Naive thymus-derived CD4-positive, alpha-beta T cell (primary cell): ENCODE measurements around the gene ASXL1. TPM values are rescaled to one million over a fixed set of nuclear protein-coding genes. Genes with fewer than 3 reads are reported as not detected.

ENCODE experiments used
- ATAC-seq: fragments of 150-1000 bp; cut with Tn5 transposase; 2 replicates; pipeline ENCODE4 v1.10.0; 2021; ENCODE audit warnings: mild to moderate bottlenecking, moderate library complexity
- CTCF ChIA-PET: fragments of 350-600 bp; sonication (Branson Sonifier 250); formaldehyde crosslinking; loops from one replicate; lab custom pipeline; 2021; ENCODE audit warnings: antibody characterized with exemption; lab: Charles Lee
- POLR2A ChIA-PET: fragments of 350-600 bp; sonication (Branson Sonifier 250); formaldehyde crosslinking; loops from one replicate; lab custom pipeline; 2021; ENCODE audit warnings: antibody characterized with exemption, inconsistent platforms; lab: Charles Lee
- DNase-seq, 9 donors: peaks; one replicate each; pipeline versions ENCODE4 v3.0.0 to v3.0.0-alpha.2; 2020 to 2022; ENCODE audit warnings: mixed read lengths in 1 of 9
- H3K27ac ChIP-seq: one replicate; pipeline ENCODE4 v1.7.0; 2013; ENCODE audit warnings: mild to moderate bottlenecking, low read depth, low read length, moderate library complexity
- H3K27me3 ChIP-seq, 2 donors: one replicate each; pipeline ENCODE4 v1.7.0; 2013; ENCODE audit warnings: low read length in 2 of 2, mild to moderate bottlenecking in 2 of 2, moderate library complexity in 2 of 2; ENCODE audit not compliant: control insufficient read depth in 2 of 2, insufficient read depth in 2 of 2
- H3K36me3 ChIP-seq, 3 experiments: 1 replicate in 2 of 3; 2 replicates in 1 of 3; pipeline ENCODE4 v1.7.0; 2013; ENCODE audit warnings: low read length in 3 of 3, mild to moderate bottlenecking in 3 of 3, moderate library complexity in 1 of 3; ENCODE audit not compliant: insufficient read depth in 3 of 3, control insufficient read depth in 2 of 3
- H3K4me1 ChIP-seq, 2 donors: one replicate each; pipeline ENCODE4 v1.7.0; 2013; ENCODE audit warnings: low read length in 2 of 2, mild to moderate bottlenecking in 2 of 2, moderate library complexity in 1 of 2; ENCODE audit not compliant: control insufficient read depth in 2 of 2, insufficient read depth in 2 of 2
- H3K4me3 ChIP-seq: 2 replicates; pipeline ENCODE4 v1.7.0; 2013; ENCODE audit warnings: mild to moderate bottlenecking, low read length
- H3K9me3 ChIP-seq, 3 experiments: 1 replicate in 2 of 3; 2 replicates in 1 of 3; pipeline ENCODE4 v1.7.0; 2013; ENCODE audit warnings: low read length in 3 of 3; ENCODE audit not compliant: control insufficient read depth in 2 of 3
- H3K27ac Mint-ChIP-seq, 9 donors: one replicate each; pipeline ENCODE4 v1.8.0; 2020 to 2022; ENCODE audit warnings: mixed read lengths in 9 of 9, mild to moderate bottlenecking in 8 of 9, moderate library complexity in 5 of 9, inconsistent platforms in 2 of 9
- H3K27me3 Mint-ChIP-seq, 5 donors: one replicate each; pipeline ENCODE4 v1.8.0; 2021 to 2022; ENCODE audit warnings: mixed read lengths in 5 of 5, mild to moderate bottlenecking in 1 of 5
- H3K36me3 Mint-ChIP-seq, 5 donors: one replicate each; pipeline ENCODE4 v1.8.0; 2020 to 2022; ENCODE audit warnings: mixed read lengths in 5 of 5, mild to moderate bottlenecking in 3 of 5, inconsistent platforms in 1 of 5
- H3K4me1 Mint-ChIP-seq, 7 donors: one replicate each; pipeline ENCODE4 v1.8.0; 2020 to 2022; ENCODE audit warnings: mixed read lengths in 7 of 7, mild to moderate bottlenecking in 3 of 7, inconsistent platforms in 1 of 7
- H3K4me3 Mint-ChIP-seq, 10 donors: one replicate each; pipeline ENCODE4 v1.8.0; 2020 to 2022; ENCODE audit warnings: mild to moderate bottlenecking in 10 of 10, mixed read lengths in 10 of 10, moderate library complexity in 6 of 10, inconsistent platforms in 2 of 10
- H3K9me3 Mint-ChIP-seq, 11 donors: one replicate each; pipeline ENCODE4 v1.8.0; 2020 to 2022; ENCODE audit warnings: mixed read lengths in 11 of 11, mild to moderate bottlenecking in 4 of 11, inconsistent platforms in 1 of 11, moderate library complexity in 1 of 11
- intact Hi-C, 2 donors: fragments of 100-400 bp; cut with micrococcal nuclease; formaldehyde crosslinking; loops; one replicate each; pipeline ENCODE4 v1.15.1; 2023
- polyA plus RNA-seq, 2 donors: library from polyadenylated mRNA; unstranded; fragments of 300-500 nt; fragmentation: Illumina TruSeq; gene quantifications; one replicate each; pipeline ENCODE4 v1.2.3, GENCODE V29; 2021
- total RNA-seq, 6 experiments: library from RNA in 5 of 6; stranded (reverse) in 5 of 6; gene quantifications; 1 replicate in 5 of 6; 2 replicates in 1 of 6; pipeline ENCODE4 v1.2.3 and lab custom pipeline; 2021 to 2026

Gene ASXL1
- total and polyA plus RNA-seq, 7 experiments from 2014 or later, result 14.7 to 200 (median 147) TPM

- intact Hi-C loops, result loop anchor here (5.0 kb wide), 2 partner anchors 50 to 210 kb away; partner anchors contain the start of gene KIF3B (in 1 of the 2)
- Mint-ChIP-seq H3K36me3 (peaks cover 4 to 37% (median 29%) of the 10 kb centered on the region in 5 donors), H3K4me3 (no peak overlapping the region), H3K27ac (peak overlapping the region in 8 of 9 donors; percentile 56 to 98 (median 86)), H3K9me3 (peaks cover 0 to 8% (median 0%) of the 10 kb centered on the region in 11 donors), H3K4me1 (peaks cover 18 to 59% (median 45%) of the 10 kb centered on the region in 7 donors), H3K27me3 (peaks cover 0 to 5% (median 0%) of the 10 kb centered on the region in 5 donors)
- ChIA-PET CTCF (no interaction called here), POLR2A (interaction anchor here (1.2 to 1.5 kb wide), 2 partner anchors 10 to 22 kb away, joined by 4 read pairs; no protein-coding TSS in a partner anchor)
- Histone ChIP-seq H3K4me1 (peaks cover 8 to 14% of the 10 kb centered on the region in 2 donors), H3K27me3 (no peaks in the 10 kb centered on the region), H3K36me3 (peaks cover 0 to 14% (median 0%) of the 10 kb centered on the region in 3 experiments), H3K27ac (no peak overlapping the region), H3K4me3 (no peak overlapping the region), H3K9me3 (no peaks in the 10 kb centered on the region)
- DNase-seq, result no peak
- ATAC-seq, result no peak
These were observed 129.2 kb downstream of the ASXL1 start for GRCh38 chr20:32487381-32487780.

- Mint-ChIP-seq H3K36me3 (peaks cover 4 to 43% (median 32%) of the 10 kb centered on the region in 5 donors), H3K9me3 (peaks cover 0 to 8% (median 0%) of the 10 kb centered on the region in 11 donors), H3K27me3 (peaks cover 0 to 3% (median 0%) of the 10 kb centered on the region in 5 donors), H3K4me3 (no peak overlapping the region), H3K27ac (peak overlapping the region in 8 of 9 donors; percentile 56 to 98 (median 82)), H3K4me1 (peaks cover 18 to 67% (median 51%) of the 10 kb centered on the region in 7 donors)
- no peak for DNase-seq
- peaks cover 0 to 22% (median 0%) of the 10 kb centered on the region in 3 experiments for H3K36me3 ChIP-seq
- intact Hi-C loops, result loop anchor here (5.0 kb wide), 2 partner anchors 49 to 211 kb away; partner anchors contain the start of gene KIF3B (in 1 of the 2)
- H3K27ac ChIP-seq, result peak overlapping the region; percentile 5
- H3K4me3 ChIP-seq, result no peak overlapping the region
- no peaks in the 10 kb centered on the region for H3K9me3 ChIP-seq
- H3K27me3 ChIP-seq, result no peaks in the 10 kb centered on the region
- CTCF ChIA-PET, result no interaction called here
- ATAC-seq, result no peak
- POLR2A ChIA-PET, result interaction anchor here (1.2 kb wide), 1 partner anchor 21 kb away, joined by 4 read pairs; no protein-coding TSS in a partner anchor
- peaks cover 8 to 13% of the 10 kb centered on the region in 2 donors for H3K4me1 ChIP-seq
These were observed 130.1 kb downstream of the ASXL1 start for GRCh38 chr20:32488066-32488838.

Other genes with a start within 250 kb of the ASXL1 start
- gene TM9SF4, start 248.6 kb upstream of the ASXL1 start, total RNA-seq, result 10 to 100 TPM; 35.2 to 61.0 (median 41.5) TPM
- 10 to 100 TPM; 31.2 to 48.0 TPM for gene TM9SF4, start 248.6 kb upstream of the ASXL1 start, polyA plus RNA-seq
- gene PLAGL2, start 150.6 kb upstream of the ASXL1 start, total RNA-seq, result 10 to 100 TPM; 15.6 to 30.1 (median 17.6) TPM
- gene PLAGL2, start 150.6 kb upstream of the ASXL1 start, polyA plus RNA-seq, result 1 to 10 TPM; 3.1 to 5.1 TPM
- 10 to 100 TPM; 12.5 to 32.2 (median 19.7) TPM for gene POFUT1, start 150.5 kb upstream of the ASXL1 start, total RNA-seq
- gene POFUT1, start 150.5 kb upstream of the ASXL1 start, polyA plus RNA-seq, result 10 to 100 TPM; 16.8 to 18.0 TPM
- gene KIF3B, start 80.7 kb upstream of the ASXL1 start, total RNA-seq, result 10 to 100 TPM in 4 of 5 experiments, 1 to 10 TPM in 1; 9.3 to 19.5 (median 11.5) TPM
- 1 to 10 TPM; 1.5 to 2.7 TPM for gene KIF3B, start 80.7 kb upstream of the ASXL1 start, polyA plus RNA-seq
- gene NOL4L, start 227.0 kb downstream of the ASXL1 start, total RNA-seq, result 10 to 100 TPM; 29.4 to 81.9 (median 74.6) TPM
- gene NOL4L, start 227.0 kb downstream of the ASXL1 start, polyA plus RNA-seq, result 10 to 100 TPM; 17.3 to 23.5 TPM